Left kidney (tissue), 2 donors: Measurements from ENCODE around the gene RET. TPM values are rescaled to one million over a fixed set of nuclear protein-coding genes. Genes with fewer than 3 reads are reported as not detected.
A peak's percentile ranks its signal among the peaks of the same experiment; 100 is the strongest.
"Not testable (repeated sequence)": the region's sequence is repeated elsewhere in the genome, so short reads cannot be mapped to it uniquely, and the experiment has no call there.

ENCODE experiments used
- DNase-seq: peaks from one replicate; pipeline ENCODE4 v3.0.0-alpha.2; 2013
- polyA plus RNA-seq: library from polyadenylated mRNA; unstranded; fragments of 120-200 nt; gene quantifications from one replicate; pipeline ENCODE4 v1.2.1, GENCODE V29; 2013; ENCODE audit not compliant: insufficient read length

RET gene
- polyA plus RNA-seq, 1 donor, result 16.7 TPM

DNA sequence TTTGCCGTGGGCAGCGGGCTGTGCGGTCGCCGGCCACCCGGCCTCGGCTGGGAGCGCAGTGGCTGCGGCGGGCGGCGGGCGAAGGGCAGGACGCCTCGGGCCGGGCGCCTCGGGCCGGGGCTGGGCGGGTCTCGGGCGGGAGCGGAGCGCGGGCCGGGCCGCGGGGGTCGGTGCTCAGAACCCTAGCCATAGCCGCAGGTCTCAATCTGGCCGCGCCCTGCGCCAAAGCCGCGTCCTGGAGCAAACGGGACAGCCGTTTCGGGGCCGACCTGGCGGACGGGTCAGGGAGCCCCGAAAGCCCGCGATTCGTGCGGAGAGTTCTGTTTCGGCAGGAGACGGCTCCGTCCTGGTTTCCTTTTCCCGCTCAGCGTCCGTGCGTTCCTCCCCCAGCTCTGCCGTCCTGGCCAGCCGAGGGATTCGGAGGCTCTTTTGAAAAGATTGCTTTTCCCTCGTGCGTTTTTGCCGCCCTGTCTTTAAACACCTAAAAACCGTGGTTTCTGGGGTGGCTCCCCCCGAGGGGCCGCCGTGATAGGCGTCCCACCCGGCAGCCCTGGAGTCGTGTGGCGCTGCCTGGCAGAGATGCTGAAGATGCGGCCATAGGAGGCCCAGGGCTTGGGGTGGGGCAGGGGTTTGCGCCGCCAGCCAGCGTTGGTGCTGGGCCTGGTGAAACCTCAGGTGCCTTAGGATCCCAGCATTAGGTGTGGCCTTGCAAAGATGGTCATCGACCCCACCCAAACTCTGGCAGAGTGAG lies 727 bp downstream of the RET start:
- no peak for DNase-seq

DNA sequence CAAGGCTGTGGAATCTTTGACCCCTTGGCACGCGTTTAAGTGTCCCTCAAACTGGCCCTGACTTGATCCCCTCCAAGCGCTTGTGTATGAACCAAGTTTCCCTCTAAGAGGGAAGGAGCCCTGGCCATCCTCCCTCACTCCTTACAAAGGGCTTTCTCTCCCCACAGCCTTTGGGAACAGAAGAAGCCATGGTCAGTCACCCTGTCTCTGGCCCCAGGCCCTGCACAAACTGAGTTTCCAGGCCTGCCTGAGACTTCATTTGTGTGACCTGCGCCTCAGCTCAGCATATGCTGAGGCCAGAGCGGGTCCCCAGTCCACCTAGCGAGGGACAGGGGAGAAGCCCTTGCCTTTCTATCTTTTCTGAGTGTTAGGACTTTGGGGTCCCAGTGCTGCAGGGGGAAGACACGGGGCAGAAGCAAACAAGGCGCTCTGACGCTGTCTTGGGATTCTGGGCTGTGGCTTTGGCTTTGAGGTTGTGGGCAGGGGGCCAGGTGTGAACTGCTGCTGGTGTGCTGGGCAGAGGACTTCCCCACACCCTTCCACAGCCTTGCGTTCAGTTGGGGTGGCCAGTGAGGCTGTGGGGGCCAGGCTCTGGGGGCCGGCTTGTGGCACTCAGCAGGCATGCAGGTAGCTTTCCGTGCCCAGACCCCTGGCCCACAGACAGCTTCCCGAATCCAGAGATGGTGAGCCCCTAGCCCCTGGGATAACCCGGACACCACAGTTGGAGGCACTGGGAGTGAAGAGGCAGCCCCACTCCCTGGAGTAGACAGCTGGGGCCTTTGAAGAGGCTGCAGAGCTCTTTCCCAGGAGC lies 1.5 kb downstream of the RET start:
- no peak for DNase-seq

DNA sequence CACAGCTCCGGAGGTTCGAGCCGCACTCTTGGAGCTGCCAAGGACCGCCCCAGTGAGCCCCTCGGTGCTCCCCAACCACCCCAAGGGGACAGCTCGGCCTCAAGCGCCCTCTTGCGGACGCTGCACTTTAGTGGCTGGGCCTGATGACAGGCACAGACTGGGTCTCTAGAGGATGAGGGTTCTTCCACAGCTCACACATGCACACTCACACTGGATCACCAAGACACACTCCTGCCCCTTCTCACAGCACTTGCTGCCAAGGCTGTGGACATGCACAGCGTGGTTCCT lies 2.1 kb downstream of the RET start:
- no peak for DNase-seq

DNA sequence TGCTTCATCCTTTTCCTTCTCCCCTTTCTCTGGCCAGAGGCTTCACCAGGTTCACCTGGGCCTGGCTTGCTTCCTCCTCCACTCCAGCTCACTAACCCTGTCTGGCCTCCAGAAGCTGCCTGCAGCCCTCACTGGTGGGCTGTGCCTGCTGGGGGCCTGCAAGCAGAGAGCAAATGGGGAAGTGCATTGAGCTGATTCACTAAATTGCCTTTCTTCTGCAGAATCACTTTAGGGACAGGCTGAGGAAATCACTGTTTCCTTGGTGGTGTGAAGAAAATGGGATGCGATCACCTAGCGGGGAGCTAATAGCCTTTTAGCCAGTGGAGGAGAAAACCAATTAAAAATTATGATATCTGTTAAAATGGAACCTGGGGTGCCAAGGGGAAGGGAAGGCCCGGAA lies 3.0 kb downstream of the RET start:
- no peak for DNase-seq

DNA sequence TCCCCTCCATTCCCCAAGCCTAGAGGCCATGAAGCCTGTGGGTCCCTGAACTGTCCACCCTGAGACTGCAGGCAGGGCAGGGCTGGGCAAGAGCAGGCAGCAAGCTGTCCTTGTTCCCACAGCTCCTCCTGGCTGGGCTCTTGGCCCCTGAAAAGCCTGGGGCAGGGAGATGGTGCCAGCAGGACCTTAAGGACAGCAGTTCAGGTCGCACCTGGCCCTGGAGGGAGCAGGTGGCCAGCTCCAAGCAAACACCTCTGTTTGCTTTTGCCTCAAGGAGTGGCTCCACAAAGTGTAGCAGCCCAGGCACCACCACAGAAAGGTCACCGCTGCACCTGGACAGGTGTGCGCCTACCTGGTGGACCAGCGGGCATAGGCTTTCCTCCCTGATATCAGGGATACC lies 5.2 kb downstream of the RET start:
- DNase-seq, result no peak

DNA sequence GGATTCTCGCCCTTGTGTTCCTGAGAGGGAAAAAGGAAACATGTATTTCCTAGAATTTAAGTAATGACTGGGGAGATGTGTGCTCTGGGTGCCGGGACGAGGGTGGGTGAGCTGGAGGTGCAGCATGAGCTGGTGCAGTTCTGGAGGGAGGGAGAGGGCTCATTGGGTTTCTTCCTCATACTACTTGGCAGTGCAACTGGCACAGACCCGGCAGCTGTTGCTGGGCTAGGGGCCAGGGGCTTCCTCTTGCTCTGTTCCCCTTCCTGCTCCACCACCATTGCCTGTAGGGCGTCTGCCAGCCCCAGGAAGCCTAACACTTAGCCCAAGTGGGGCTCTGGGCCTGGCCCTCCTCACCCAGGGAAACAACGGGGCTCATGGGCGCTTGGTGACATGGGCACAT lies 5.9 kb downstream of the RET start:
- no peak for DNase-seq

DNA sequence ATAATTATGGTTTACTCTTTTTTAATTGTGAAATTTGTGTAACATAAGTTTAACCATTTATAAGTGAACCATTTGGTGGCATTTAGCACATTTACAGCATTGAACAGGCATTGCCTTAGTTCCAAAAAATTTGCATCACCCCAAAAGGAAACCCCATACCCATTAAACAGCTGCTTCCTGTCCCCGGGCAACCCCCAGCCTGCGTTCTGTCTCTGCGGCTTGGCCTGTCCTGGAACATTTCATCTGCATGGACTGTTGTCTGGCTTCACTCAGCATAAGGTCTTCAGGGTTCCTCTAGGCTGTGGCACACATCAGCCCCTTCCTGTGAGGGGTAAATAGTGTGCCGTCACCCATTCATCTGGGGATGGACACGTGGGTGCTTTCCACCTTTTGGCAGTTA lies 6.9 kb downstream of the RET start:
- DNase-seq, result no peak

DNA sequence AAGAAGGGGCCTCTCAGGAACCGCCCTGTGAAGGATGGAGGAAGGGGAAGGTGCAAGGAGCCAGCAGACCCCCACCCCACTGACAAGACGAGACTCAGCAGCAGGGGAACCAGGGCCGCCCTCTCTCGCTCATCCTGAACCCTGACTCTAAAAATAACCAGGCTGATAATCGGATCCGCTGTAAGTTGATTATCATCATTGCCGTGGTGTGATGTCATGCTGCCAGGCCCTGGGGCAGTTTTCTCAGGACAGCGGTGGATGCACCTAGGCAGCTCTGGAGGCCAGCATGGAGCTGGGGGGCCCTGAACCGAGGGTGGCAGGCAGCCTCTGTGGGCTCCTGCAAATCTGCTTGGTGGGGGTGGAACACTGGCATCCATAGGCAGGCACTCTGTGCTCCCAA lies 7.9 kb downstream of the RET start:
- DNase-seq, result no peak

DNA sequence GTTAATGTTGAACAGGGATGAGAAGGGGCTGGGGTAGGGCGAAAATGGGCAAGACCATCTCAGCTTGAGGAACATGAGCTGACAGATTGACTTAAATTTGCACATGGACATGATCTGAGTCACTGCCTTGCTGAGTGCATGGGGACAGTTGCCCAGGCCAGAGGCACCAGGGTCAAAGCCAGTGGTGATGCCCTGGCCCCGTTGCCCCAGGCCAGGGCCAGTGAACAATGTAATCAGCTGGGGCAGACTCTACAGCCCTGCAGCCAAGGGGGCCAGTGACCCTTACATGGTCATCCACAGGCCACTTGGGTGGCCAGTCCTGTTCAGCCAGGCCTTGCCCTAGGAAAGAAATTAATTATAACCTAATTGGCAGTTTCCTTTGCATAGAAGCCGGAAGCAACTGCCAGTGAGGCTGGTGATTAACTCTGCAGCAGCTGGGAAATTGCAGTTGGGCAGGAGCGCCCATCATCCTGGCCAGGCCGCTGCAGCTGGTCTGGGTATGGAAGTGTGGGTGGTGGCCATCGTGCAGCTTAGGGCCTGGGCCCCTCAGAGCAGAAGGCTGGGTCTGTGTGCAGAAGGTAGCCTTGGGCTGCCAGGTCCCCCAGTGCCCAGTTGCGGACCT lies 9.6 kb downstream of the RET start:
- DNase-seq, result no peak

DNA sequence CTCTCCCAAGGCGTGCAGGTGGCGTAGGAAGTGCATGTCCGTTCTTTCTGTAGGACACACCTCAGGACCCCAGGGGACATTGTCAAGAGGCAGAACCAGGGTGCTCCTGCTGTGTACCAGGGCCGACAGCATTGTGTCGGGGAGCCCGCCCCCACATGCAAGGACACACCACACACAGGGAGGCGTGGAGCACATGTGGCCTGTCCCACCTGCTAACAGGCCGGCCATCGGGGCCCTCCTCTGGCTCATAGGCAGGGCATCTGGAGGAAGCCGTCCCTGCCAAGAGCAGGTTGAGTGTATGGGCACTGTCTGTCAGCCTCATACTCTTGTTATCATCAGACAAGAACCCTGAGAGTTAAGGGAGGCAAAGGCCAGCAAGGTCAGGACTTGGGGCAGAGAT lies 12.7 kb downstream of the RET start:
- no peak for DNase-seq

DNA sequence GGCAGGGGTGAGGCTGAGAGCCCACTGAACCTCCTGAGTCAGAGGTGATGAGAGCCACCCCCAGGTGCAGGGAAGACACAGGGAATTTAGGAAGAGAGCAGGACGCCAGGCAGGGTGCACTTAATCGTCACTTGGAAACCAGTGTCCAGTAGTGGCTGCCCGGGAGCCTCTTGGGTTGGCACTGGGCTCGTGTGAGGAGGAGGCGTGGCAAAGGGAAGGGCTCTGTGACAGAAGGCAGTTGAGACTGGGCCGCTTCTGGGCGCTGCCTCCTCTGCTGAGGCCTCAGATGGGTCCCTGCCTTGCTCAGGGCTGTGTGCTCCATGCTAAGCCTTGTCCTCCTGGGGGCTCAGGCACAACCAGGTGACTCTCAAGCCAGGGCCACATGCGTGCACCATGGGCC lies 13.3 kb downstream of the RET start:
- DNase-seq, result no peak

DNA sequence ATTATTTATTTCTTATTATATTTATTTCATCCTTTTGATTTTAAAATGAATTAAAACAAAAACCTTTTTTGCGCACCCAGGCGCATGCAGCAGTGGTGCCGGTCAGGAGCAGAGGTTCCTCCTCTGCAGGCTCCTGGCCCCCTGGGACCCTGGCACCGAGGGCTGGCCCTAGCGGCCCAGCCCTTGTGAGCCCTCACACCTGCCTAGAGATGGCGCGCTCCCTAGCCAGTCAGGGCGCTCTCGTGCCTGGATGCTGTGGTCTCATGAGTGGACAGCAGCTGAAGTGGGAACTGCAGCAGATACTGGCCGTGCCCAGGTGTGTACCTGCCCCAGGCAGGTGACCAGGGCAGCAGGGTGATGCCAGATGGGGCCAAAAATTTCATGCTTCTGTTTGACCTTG lies 13.8 kb downstream of the RET start:
- no peak for DNase-seq

DNA sequence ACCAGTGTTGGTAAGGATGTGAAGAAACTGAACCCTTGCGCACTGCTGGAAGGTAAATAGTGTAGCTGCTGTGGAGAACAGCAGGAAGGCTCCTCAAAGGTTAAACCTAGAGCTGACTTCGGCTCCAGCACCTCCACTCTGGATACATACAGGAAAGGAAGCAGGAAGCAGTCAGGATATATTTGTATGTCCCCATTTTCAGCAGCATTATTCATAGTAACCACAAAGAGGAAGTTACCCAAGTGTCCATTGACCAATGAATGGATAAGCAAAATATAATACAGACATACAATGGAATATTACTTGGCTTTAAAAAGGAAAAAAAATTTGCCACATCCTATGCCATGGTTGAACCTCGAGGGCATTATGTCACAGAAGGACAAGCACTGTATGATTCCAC lies 15.0 kb downstream of the RET start:
- no peak for DNase-seq

DNA sequence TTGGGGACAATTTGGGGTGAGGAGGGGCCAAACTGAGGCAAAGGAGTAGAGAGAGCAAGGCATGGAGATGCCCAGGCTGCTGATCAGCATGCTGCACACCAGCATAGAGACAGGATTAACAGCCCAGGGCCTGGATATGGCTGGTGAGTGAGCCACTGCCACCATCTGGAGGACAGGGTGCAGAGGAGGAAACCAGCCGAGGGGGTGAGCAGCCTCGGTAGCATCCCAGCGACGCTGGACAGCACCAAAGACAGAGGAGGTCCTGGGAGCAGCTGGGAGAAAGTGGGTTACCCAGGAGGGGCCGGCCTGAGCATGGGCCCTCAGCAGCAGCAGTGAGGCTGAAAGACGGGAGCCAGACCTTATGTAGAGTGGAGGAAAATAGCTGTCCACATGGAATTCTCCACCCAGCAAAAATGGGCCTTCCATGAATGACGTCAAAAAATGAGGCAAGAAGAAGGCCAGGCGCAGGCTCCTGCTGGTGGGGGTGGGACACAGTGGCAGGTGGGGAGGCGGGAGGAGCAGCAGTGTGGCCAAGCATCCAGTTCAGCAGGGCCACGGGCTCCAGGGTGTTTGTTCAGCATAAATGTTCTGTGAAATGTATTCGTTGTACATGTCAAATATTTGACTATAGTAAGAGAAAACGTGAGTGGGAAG lies 16.7 kb downstream of the RET start:
- no peak for DNase-seq

DNA sequence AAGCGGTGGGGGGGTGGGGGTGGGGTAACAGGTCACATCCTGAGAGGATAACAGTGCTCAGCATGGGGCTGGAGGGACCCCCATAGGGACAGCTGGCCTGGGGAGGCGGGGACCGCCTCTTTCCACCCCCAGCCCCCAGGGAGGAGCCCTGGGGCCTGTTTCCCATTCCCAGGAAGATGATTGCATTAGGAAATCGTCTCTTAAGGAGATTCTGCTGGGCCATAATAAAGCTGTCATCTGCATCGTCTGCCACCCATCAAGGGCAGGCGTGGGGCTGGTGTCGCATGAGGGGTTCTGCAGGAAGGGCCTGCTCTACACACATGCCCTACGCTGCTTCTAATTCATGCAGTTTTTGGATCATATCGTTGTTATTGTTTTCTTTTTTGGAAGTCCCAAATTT lies 17.2 kb downstream of the RET start:
- DNase-seq, result no peak

DNA sequence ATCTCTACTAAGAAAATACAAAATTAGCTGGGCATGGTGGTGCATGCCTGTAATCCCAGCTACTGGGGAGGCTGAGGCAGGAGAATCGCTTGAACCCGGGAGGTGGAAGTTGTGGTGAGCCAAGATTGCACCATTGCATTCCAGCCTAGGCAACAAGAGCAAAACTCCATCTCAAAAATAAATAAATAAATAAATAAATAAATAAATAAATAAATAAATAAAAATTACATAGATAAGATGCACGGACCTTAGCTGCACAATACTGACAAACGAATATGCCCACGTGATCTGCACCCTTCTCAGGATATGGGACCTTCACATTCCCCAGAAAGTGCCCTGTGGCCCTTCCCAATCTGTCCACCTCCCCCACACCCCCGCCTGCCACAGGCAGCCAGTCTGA lies 22.5 kb downstream of the RET start:
- DNase-seq, result not testable (repeated sequence)

DNA sequence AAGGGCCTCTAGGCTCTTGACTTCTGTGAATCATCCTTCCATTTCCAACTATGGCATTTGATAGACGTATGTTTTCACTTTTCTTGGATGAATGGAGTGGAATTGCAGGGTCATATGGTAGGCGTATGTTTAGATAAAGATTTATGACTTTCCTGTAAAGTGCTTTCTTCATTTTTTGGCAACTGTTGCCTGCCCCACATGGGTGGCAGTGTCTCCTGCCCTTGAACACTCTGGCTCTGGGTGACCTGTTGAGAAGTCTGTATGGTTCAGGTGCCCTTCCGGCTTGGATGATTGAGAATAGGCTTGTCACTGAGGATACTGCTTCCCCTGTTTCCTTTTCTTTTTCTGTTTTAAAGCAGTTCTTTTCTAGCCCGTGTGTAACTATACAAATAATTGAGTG lies 23.1 kb downstream of the RET start:
- no peak for DNase-seq

DNA sequence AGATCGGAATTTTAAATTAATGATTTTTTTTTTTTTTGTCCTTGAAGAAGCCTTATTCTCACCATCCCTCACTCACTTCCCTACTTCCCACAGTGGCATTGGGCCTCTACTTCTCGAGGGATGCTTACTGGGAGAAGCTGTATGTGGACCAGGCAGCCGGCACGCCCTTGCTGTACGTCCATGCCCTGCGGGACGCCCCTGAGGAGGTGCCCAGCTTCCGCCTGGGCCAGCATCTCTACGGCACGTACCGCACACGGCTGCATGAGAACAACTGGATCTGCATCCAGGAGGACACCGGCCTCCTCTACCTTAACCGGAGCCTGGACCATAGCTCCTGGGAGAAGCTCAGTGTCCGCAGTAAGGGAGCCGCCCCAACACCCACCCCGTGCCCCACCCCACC lies 23.5 kb downstream of the RET start:
- no peak for DNase-seq

DNA sequence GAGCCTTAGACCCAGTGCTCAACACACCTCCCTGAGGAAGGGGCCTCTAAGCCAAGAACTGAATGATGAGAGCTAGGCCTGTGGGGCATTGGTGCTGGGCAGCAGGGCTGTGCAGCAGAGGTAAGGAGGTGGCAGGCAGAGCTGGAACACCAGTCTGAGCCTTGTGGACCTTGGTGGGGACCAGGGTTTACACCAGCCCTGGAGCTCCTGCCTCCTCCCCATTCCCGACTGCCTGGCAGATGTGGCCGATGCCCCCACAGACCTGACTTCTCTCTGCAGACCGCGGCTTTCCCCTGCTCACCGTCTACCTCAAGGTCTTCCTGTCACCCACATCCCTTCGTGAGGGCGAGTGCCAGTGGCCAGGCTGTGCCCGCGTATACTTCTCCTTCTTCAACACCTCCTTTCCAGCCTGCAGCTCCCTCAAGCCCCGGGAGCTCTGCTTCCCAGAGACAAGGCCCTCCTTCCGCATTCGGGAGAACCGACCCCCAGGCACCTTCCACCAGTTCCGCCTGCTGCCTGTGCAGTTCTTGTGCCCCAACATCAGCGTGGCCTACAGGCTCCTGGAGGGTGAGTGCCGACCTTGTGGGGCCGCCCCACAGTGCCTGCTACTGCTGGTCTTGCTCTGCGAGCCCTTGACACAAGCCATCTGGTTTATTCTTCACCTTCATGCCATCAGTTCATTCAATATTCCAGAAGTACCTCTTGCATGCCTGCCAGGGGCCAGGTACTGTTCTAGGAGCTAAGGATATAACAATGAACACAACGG lies 25.4 kb downstream of the RET start:
- no peak for DNase-seq

DNA sequence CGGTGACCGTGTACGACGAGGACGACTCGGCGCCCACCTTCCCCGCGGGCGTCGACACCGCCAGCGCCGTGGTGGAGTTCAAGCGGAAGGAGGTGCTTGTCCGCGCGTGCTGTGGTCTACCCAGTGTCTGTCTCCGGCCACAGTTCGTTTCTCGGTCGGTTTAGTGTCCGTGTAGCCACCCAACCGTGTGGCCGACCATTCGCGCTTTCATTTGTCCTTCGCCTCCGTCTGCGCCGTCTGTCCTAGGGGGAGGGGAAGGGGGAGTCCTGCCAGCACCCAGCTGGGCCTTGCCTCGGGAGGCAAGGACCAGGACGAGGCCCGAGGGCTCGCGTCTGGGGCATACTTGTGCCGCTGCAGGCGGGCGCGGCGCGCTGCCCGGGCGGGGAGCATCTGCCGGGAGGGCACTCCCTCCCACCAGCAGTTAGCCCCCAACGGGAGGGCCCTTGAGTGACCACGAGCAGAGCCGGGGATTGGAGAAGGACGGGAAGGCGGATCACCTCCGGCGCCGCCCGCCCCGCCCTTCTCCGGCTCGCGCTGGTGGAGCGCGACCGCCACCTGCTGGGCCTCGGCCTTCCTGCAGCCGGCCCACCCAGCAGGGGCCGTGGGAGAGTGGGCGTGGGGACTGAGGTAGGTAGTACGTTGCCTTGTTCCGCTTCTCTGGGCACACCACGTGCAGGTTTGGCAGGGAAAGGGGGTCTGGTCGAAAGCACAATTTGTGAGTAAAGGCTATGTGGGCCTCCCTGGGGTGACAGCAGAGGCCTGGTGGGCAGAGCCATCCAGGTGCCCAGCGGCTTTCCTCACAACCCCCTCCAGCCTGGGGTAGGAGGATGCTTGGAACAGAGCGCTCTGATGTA lies 28.5 kb downstream of the RET start:
- peak; percentile 70 for DNase-seq

DNA sequence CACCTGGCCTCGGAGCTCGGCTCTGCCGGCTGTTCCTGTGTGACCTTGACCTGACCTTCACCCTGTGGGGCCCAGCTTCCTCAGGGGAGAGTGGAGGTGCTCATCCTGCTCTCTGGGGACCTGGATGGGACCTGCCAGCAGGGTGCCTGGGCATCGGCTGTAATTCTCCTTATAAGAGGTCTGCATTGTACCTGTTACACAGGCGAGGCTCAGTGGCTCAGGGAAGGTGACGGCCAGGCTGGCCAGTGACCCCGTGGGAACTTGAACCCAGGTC lies 29.0 kb downstream of the RET start:
- DNase-seq, result no peak
